KOPT-K1 (cell line): ENCODE results near the gene RIC8B.
"Not testable (repeated sequence)": the region's sequence is repeated elsewhere in the genome, so short reads cannot be mapped to it uniquely, and the experiment has no call there.

Source experiments
- H3K27ac ChIP-seq: fragments of 200-600 bp; sonication (generic); 2 replicates; pipeline ENCODE4 v1.5.1; 2016; ENCODE audit warnings: antibody characterized with exemption, mild to moderate bottlenecking, low read depth, low read length; ENCODE audit not compliant: poor library complexity, severe bottlenecking
- H3K36me3 ChIP-seq: fragments of 200-600 bp; sonication (generic); 2 replicates; pipeline ENCODE4 v1.5.1; 2017; ENCODE audit warnings: antibody characterized with exemption, mild to moderate bottlenecking, low read length, moderate library complexity; ENCODE audit not compliant: insufficient read depth
- H3K9me3 ChIP-seq: fragments of 200-600 bp; sonication (generic); 2 replicates; pipeline ENCODE4 v1.5.1; 2017; ENCODE audit warnings: antibody characterized with exemption, low read length, mild to moderate bottlenecking; ENCODE audit not compliant: insufficient read depth, poor library complexity, severe bottlenecking

RIC8B gene

GRCh38 chr12:106774005-106774807, at the start of gene RIC8B:
Gene RIC8B (plus strand): TSS chr12:106774682. CDS start chr12:106774746, 64 bp downstream.
- Histone ChIP-seq H3K36me3 (peaks cover 19% of the 10 kb centered on the region; the same call in 1 of the 2 replicates), H3K9me3 (no peaks in the 10 kb centered on the region), H3K27ac (peak within 1 kb of the TSS; percentile 86)

- Histone ChIP-seq H3K36me3 (no peaks in the 10 kb centered on the region), H3K9me3 (no peaks in the 10 kb centered on the region), H3K27ac (no peak overlapping the region)
These were observed 49.5 kb upstream of the RIC8B start for GRCh38 chr12:106724934-106725333.

GRCh38 chr12:106726603-106727202, 47.8 kb upstream of the RIC8B start:
- H3K27ac ChIP-seq, H3K36me3 ChIP-seq, H3K9me3 ChIP-seq: not testable (repeated sequence)

- H3K27ac ChIP-seq = no peak overlapping the region
- H3K36me3 ChIP-seq = no peaks in the 10 kb centered on the region
These were observed 44.9 kb upstream of the RIC8B start for GRCh38 chr12:106729611-106730010.

GRCh38 chr12:106732890-106733289, 41.6 kb upstream of the RIC8B start:
- no peak overlapping the region for H3K27ac ChIP-seq
- no peaks in the 10 kb centered on the region for H3K36me3 ChIP-seq
- H3K9me3 ChIP-seq = no peaks in the 10 kb centered on the region

More at GRCh38 chr12:106729611-106730010, 44.9 kb upstream of the RIC8B start:
- H3K9me3 ChIP-seq = no peaks in the 10 kb centered on the region

GRCh38 chr12:106733660-106734059, 40.8 kb upstream of the RIC8B start:
- Histone ChIP-seq H3K27ac (no peak overlapping the region), H3K36me3 (no peaks in the 10 kb centered on the region), H3K9me3 (no peaks in the 10 kb centered on the region)

GRCh38 chr12:106736051-106736957, 38.2 kb upstream of the RIC8B start:
- no peaks in the 10 kb centered on the region for H3K9me3 ChIP-seq
- H3K36me3 ChIP-seq = no peaks in the 10 kb centered on the region
- H3K27ac ChIP-seq = no peak overlapping the region

GRCh38 chr12:106739318-106739717, 35.2 kb upstream of the RIC8B start:
- no peaks in the 10 kb centered on the region for H3K36me3 ChIP-seq
- H3K9me3 ChIP-seq = no peaks in the 10 kb centered on the region
- no peak overlapping the region for H3K27ac ChIP-seq

GRCh38 chr12:106739815-106740530, 34.5 kb upstream of the RIC8B start:
- H3K9me3 ChIP-seq = no peaks in the 10 kb centered on the region
- no peaks in the 10 kb centered on the region for H3K36me3 ChIP-seq
- no peak overlapping the region for H3K27ac ChIP-seq

- Histone ChIP-seq H3K27ac (no peak overlapping the region), H3K36me3 (no peaks in the 10 kb centered on the region), H3K9me3 (no peaks in the 10 kb centered on the region)
These were observed 33.7 kb upstream of the RIC8B start for GRCh38 chr12:106740818-106741217.

GRCh38 chr12:106741247-106741646, 33.2 kb upstream of the RIC8B start:
- Histone ChIP-seq H3K36me3 (no peaks in the 10 kb centered on the region), H3K9me3 (no peaks in the 10 kb centered on the region), H3K27ac (no peak overlapping the region)

GRCh38 chr12:106743270-106743988, 31.1 kb upstream of the RIC8B start:
- no peak overlapping the region for H3K27ac ChIP-seq
- H3K9me3 ChIP-seq = no peaks in the 10 kb centered on the region
- no peaks in the 10 kb centered on the region for H3K36me3 ChIP-seq

GRCh38 chr12:106744600-106744999, 29.9 kb upstream of the RIC8B start:
- Histone ChIP-seq H3K9me3 (no peaks in the 10 kb centered on the region), H3K36me3 (no peaks in the 10 kb centered on the region), H3K27ac (no peak overlapping the region)

GRCh38 chr12:106745181-106745745, 29.2 kb upstream of the RIC8B start:
- H3K9me3 ChIP-seq = no peaks in the 10 kb centered on the region
- H3K36me3 ChIP-seq = no peaks in the 10 kb centered on the region
- no peak overlapping the region for H3K27ac ChIP-seq
